Measurements from ENCODE around the gene UBTD1. TPM values are rescaled to one million over a fixed set of nuclear protein-coding genes. Genes with fewer than 3 reads are reported as not detected.

The UBTD1 gene
- total and polyA plus RNA-seq, 10 of the 15 experiments (the other 5 are each of a cell fraction or from before 2014, with no cell fraction given) = 0.04 to 1.5 (median 1.2) TPM; not detected in 1

DNA sequence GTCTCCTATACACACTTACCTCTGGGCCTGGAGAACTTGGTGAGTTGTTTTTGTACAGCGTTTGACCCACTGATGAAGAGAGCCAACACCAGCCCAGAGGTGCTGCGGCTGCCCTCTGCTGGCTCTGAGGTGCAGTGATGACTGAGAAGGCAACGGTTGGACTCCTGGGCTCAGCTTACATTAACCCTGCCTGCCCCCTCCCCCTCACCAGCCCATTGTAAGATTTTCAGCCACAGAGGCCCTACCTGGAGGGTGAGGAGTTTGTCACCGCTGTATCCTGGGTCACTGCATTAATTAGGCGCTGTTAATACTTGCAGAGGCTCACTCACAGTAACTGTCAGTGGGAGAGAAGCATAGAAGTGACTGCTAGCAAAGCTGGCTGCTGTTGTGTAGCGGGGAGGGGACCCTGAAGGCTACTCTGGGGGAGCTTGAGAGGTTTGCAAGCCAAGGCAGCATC, 54.9 kb downstream of the UBTD1 start:
- Histone ChIP-seq H3K79me2 (ENCODE audit: control insufficient read depth, insufficient read depth, low read length) (no peaks in the 10 kb centered on the region), H3K36me3 (ENCODE audit: control insufficient read depth in 2 of 2, insufficient read depth in 2 of 2, low read length in 1 of 2) (no peaks in the 10 kb centered on the region), H3K4me2 (ENCODE audit: control insufficient read depth, insufficient read depth) (no peak overlapping the region), H3K9me3 (replicated peaks; ENCODE audit: control insufficient read depth, insufficient read depth, low read length) (no peaks in the 10 kb centered on the region; the same call in 1 of the 3 replicates), H2AFZ (ENCODE audit: control insufficient read depth, low read depth, low read length) (peak overlapping the region; percentile 33), H3K4me1 (ENCODE audit: control insufficient read depth, insufficient read depth, low read length) (peaks cover 18% of the 10 kb centered on the region), H3K4me3 (no peak overlapping the region), H3K9ac (ENCODE audit: control insufficient read depth, insufficient read depth, low read length) (no peak overlapping the region), H3K27me3 (replicated peaks in 1 of 2; ENCODE audit: control insufficient read depth in 2 of 2, insufficient read depth in 2 of 2, low read length in 1 of 2) (no peaks in the 10 kb centered on the region), H3K27ac (ENCODE audit: control insufficient read depth, insufficient read depth) (no peak overlapping the region), H4K20me1 (ENCODE audit: control insufficient read depth, insufficient read depth) (no peaks in the 10 kb centered on the region)
- ATAC-seq (peak; percentile 98), DNase-seq (ENCODE audit: low read depth, low spot score) (peak; percentile 26), FAIRE-seq (peak; percentile 95)
- ChIA-PET POLR2A (interaction anchor here (0.6 to 0.7 kb wide), 3 partner anchors 66 to 113 kb away, joined by 3 to 4 read pairs (median 4); no protein-coding TSS in a partner anchor), SMC1A (ENCODE audit: uncharacterized antibody, unreplicated experiment) (interaction anchor here (0.7 to 1.6 kb wide), 6 partner anchors 16 to 183 kb away, joined by 3 to 7 read pairs (median 4); partner anchors contain the start of gene ZFYVE27), CTCF (interaction anchor here (0.6 to 5.9 kb wide), 30 partner anchors 8 to 1537 kb away, joined by 3 to 62 read pairs (median 4); partner anchors contain the start of genes ANKRD2 and RRP12), RAD21 (ENCODE audit: unreplicated experiment) (interaction anchor here (0.6 to 1.8 kb wide), 8 partner anchors 20 to 124 kb away, joined by 3 to 13 read pairs (median 4); no protein-coding TSS in a partner anchor)
- in situ Hi-C loops (cut with MboI) = no loop called here
- WGBS (ENCODE audit: insufficient coverage, insufficient replicate concordance, low lambda C conversion rate, missing lambda C conversion rate) = 26% methylated on average over 6 of the region's 6 CpGs
- no TSS peak for BruUV-seq (replicated peaks)
- intact Hi-C loops (cut with micrococcal nuclease; ENCODE audit: unreplicated experiment) = loop anchor here (1.0 to 2.0 kb wide), 3 partner anchors 19 to 146 kb away; no protein-coding TSS in a partner anchor
- TF ChIP-seq WRNIP1 (IDR thresholded peaks at IDR 0.05; ENCODE audit: borderline replicate concordance, low read depth, low read length) = no peak
- 0 out of 2 replicates have a peak, but pooled peaks have one; percentile 39 for TF ChIP-seq CREM (IDR thresholded peaks at IDR 0.05; ENCODE audit: low read depth)
- TF ChIP-seq, protein P1, sequence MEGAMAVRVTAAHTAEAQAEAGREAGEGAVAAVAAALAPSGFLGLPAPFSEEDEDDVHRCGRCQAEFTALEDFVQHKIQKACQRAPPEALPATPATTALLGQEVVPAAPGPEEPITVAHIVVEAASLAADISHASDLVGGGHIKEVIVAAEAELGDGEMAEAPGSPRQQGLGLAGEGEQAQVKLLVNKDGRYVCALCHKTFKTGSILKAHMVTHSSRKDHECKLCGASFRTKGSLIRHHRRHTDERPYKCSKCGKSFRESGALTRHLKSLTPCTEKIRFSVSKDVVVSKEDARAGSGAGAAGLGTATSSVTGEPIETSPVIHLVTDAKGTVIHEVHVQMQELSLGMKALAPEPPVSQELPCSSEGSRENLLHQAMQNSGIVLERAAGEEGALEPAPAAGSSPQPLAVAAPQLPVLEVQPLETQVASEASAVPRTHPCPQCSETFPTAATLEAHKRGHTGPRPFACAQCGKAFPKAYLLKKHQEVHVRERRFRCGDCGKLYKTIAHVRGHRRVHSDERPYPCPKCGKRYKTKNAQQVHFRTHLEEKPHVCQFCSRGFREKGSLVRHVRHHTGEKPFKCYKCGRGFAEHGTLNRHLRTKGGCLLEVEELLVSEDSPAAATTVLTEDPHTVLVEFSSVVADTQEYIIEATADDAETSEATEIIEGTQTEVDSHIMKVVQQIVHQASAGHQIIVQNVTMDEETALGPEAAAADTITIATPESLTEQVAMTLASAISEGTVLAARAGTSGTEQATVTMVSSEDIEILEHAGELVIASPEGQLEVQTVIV (IDR thresholded peaks at IDR 0.05; ENCODE audit: borderline replicate concordance, partially characterized antibody) = no peak
- peak; percentile 49; the same call in 1 of the 2 replicates for TF ChIP-seq SMARCA5 (IDR thresholded peaks at IDR 0.05)
- TF ChIP-seq, protein P2, sequence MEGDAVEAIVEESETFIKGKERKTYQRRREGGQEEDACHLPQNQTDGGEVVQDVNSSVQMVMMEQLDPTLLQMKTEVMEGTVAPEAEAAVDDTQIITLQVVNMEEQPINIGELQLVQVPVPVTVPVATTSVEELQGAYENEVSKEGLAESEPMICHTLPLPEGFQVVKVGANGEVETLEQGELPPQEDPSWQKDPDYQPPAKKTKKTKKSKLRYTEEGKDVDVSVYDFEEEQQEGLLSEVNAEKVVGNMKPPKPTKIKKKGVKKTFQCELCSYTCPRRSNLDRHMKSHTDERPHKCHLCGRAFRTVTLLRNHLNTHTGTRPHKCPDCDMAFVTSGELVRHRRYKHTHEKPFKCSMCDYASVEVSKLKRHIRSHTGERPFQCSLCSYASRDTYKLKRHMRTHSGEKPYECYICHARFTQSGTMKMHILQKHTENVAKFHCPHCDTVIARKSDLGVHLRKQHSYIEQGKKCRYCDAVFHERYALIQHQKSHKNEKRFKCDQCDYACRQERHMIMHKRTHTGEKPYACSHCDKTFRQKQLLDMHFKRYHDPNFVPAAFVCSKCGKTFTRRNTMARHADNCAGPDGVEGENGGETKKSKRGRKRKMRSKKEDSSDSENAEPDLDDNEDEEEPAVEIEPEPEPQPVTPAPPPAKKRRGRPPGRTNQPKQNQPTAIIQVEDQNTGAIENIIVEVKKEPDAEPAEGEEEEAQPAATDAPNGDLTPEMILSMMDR (IDR thresholded peaks at IDR 0.05 in 2 of 3, conservative IDR thresholded peaks at IDR 0.05 in 1 of 3; ENCODE audit: control insufficient read depth in 2 of 3, extremely low read depth in 1 of 3, insufficient read depth in 1 of 3, low read depth in 3 of 3, low read length in 3 of 3) = peak; percentile 80 to 94 (median 89)
- TF ChIP-seq, protein P3, sequence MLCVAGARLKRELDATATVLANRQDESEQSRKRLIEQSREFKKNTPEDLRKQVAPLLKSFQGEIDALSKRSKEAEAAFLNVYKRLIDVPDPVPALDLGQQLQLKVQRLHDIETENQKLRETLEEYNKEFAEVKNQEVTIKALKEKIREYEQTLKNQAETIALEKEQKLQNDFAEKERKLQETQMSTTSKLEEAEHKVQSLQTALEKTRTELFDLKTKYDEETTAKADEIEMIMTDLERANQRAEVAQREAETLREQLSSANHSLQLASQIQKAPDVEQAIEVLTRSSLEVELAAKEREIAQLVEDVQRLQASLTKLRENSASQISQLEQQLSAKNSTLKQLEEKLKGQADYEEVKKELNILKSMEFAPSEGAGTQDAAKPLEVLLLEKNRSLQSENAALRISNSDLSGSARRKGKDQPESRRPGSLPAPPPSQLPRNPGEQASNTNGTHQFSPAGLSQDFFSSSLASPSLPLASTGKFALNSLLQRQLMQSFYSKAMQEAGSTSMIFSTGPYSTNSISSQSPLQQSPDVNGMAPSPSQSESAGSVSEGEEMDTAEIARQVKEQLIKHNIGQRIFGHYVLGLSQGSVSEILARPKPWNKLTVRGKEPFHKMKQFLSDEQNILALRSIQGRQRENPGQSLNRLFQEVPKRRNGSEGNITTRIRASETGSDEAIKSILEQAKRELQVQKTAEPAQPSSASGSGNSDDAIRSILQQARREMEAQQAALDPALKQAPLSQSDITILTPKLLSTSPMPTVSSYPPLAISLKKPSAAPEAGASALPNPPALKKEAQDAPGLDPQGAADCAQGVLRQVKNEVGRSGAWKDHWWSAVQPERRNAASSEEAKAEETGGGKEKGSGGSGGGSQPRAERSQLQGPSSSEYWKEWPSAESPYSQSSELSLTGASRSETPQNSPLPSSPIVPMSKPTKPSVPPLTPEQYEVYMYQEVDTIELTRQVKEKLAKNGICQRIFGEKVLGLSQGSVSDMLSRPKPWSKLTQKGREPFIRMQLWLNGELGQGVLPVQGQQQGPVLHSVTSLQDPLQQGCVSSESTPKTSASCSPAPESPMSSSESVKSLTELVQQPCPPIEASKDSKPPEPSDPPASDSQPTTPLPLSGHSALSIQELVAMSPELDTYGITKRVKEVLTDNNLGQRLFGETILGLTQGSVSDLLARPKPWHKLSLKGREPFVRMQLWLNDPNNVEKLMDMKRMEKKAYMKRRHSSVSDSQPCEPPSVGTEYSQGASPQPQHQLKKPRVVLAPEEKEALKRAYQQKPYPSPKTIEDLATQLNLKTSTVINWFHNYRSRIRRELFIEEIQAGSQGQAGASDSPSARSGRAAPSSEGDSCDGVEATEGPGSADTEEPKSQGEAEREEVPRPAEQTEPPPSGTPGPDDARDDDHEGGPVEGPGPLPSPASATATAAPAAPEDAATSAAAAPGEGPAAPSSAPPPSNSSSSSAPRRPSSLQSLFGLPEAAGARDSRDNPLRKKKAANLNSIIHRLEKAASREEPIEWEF (IDR thresholded peaks at IDR 0.05; ENCODE audit: insufficient replicate concordance, low read depth, low read length) = no peak
- no peak for TF ChIP-seq ZNF217 (IDR thresholded peaks at IDR 0.05)
- peak; percentile 72; the same call in 1 of the 2 replicates for TF ChIP-seq SMC3 (IDR thresholded peaks at IDR 0.05; ENCODE audit: borderline replicate concordance, low read length)
- TF ChIP-seq, protein P4, sequence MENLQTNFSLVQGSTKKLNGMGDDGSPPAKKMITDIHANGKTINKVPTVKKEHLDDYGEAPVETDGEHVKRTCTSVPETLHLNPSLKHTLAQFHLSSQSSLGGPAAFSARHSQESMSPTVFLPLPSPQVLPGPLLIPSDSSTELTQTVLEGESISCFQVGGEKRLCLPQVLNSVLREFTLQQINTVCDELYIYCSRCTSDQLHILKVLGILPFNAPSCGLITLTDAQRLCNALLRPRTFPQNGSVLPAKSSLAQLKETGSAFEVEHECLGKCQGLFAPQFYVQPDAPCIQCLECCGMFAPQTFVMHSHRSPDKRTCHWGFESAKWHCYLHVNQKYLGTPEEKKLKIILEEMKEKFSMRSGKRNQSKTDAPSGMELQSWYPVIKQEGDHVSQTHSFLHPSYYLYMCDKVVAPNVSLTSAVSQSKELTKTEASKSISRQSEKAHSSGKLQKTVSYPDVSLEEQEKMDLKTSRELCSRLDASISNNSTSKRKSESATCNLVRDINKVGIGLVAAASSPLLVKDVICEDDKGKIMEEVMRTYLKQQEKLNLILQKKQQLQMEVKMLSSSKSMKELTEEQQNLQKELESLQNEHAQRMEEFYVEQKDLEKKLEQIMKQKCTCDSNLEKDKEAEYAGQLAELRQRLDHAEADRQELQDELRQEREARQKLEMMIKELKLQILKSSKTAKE (IDR thresholded peaks at IDR 0.05; ENCODE audit: low read depth, poor library complexity, severe bottlenecking) = no peak
- no peak for TF ChIP-seq DPF2 (IDR thresholded peaks at IDR 0.05)
- peak; percentile 45; the same call in 1 of the 2 replicates for TF ChIP-seq YY1 (IDR thresholded peaks at IDR 0.05; ENCODE audit: low read depth, low read length)

Measured in GM12878 (cell line).